Ectodermal cell (in vitro differentiated cells): ENCODE measurements around the gene ZNF575.
"Not testable (repeated sequence)": the region's sequence is repeated elsewhere in the genome, so short reads cannot be mapped to it uniquely, and the experiment has no call there.

Source experiments
- H3K27ac ChIP-seq: 2 replicates; pipeline ENCODE4 v1.7.0; 2013; ENCODE audit warnings: mild to moderate bottlenecking, low read depth, low read length; ENCODE audit not compliant: insufficient read depth, poor library complexity, severe bottlenecking
- H3K27me3 ChIP-seq: 2 replicates; pipeline ENCODE4 v1.7.0; 2013; ENCODE audit warnings: mild to moderate bottlenecking, low read length; ENCODE audit not compliant: insufficient read depth, control insufficient read depth, poor library complexity, severe bottlenecking
- H3K36me3 ChIP-seq: one replicate; pipeline ENCODE4 v1.7.0; 2013; ENCODE audit warnings: low read length; ENCODE audit not compliant: control insufficient read depth, insufficient read depth
- H3K4me1 ChIP-seq: one replicate; pipeline ENCODE4 v1.7.0; 2013; ENCODE audit warnings: low read length; ENCODE audit not compliant: control insufficient read depth, insufficient read depth
- H3K4me3 ChIP-seq: 2 replicates; pipeline ENCODE4 v1.7.0; 2013; ENCODE audit warnings: low read depth, low read length, control low read depth; ENCODE audit not compliant: insufficient read depth
- H3K9me3 ChIP-seq: 2 replicates; pipeline ENCODE4 v1.7.0; 2013; ENCODE audit warnings: mild to moderate bottlenecking, low read length, moderate library complexity; ENCODE audit not compliant: control insufficient read depth
- WGBS, 2 experiments: methylation state at CpG; one replicate each; pipeline ENCODE4 v1.1.7; 2013; ENCODE audit warnings: missing lambda C conversion rate in 2 of 2; 5-methylcytosine and 5-hydroxymethylcytosine counted together

Gene ZNF575

GRCh38 chr19:43507880-43508279 is 25.1 kb upstream of the ZNF575 start:
- H3K4me1 ChIP-seq = no peaks in the 10 kb centered on the region
- WGBS, 2 experiments = 84 to 86% methylated on average over 2 of the region's 2 CpGs
- no peak overlapping the region for H3K27ac ChIP-seq
- no peaks in the 10 kb centered on the region for H3K27me3 ChIP-seq
- H3K36me3 ChIP-seq = no peaks in the 10 kb centered on the region
- no peaks in the 10 kb centered on the region for H3K9me3 ChIP-seq
- no peak overlapping the region for H3K4me3 ChIP-seq

GRCh38 chr19:43510713-43511112 is 22.3 kb upstream of the ZNF575 start:
- H3K9me3 ChIP-seq = no peaks in the 10 kb centered on the region
- 96% methylated on average over 9 of the region's 9 CpGs for WGBS, 2 experiments
- H3K36me3 ChIP-seq = no peaks in the 10 kb centered on the region
- no peaks in the 10 kb centered on the region for H3K27me3 ChIP-seq
- no peaks in the 10 kb centered on the region for H3K4me1 ChIP-seq
- no peak overlapping the region for H3K27ac ChIP-seq
- H3K4me3 ChIP-seq = no peak overlapping the region

GRCh38 chr19:43511324-43511723 is 21.7 kb upstream of the ZNF575 start:
- WGBS, 2 experiments = 95 to 96% methylated on average over 5 of the region's 5 CpGs
- Histone ChIP-seq H3K27me3 (no peaks in the 10 kb centered on the region), H3K27ac (no peak overlapping the region), H3K9me3 (no peaks in the 10 kb centered on the region), H3K36me3 (no peaks in the 10 kb centered on the region), H3K4me1 (no peaks in the 10 kb centered on the region), H3K4me3 (no peak overlapping the region)

- not testable (repeated sequence) for H3K27me3 ChIP-seq, H3K27ac ChIP-seq, H3K9me3 ChIP-seq, H3K4me3 ChIP-seq, H3K4me1 ChIP-seq, H3K36me3 ChIP-seq
Observed at GRCh38 chr19:43512399-43512798, 20.6 kb upstream of the ZNF575 start.

- no peak overlapping the region for H3K4me3 ChIP-seq
- H3K9me3 ChIP-seq = no peaks in the 10 kb centered on the region
- no peaks in the 10 kb centered on the region for H3K36me3 ChIP-seq
- WGBS, 2 experiments = 72 to 75% methylated on average over 4 of the region's 4 CpGs
- no peaks in the 10 kb centered on the region for H3K27me3 ChIP-seq
- no peaks in the 10 kb centered on the region for H3K4me1 ChIP-seq
- H3K27ac ChIP-seq = no peak overlapping the region
Observed at GRCh38 chr19:43518051-43518450, 14.9 kb upstream of the ZNF575 start.

- 57 to 61% methylated on average over 9 of the region's 10 CpGs for WGBS, 2 experiments
- H3K27ac ChIP-seq = no peak overlapping the region
- no peak overlapping the region for H3K4me3 ChIP-seq
- no peaks in the 10 kb centered on the region for H3K27me3 ChIP-seq
- no peaks in the 10 kb centered on the region for H3K36me3 ChIP-seq
- H3K4me1 ChIP-seq = no peaks in the 10 kb centered on the region
- no peaks in the 10 kb centered on the region for H3K9me3 ChIP-seq
Observed at GRCh38 chr19:43519436-43520088, 13.4 kb upstream of the ZNF575 start.

- Histone ChIP-seq H3K4me1 (peaks cover 10% of the 10 kb centered on the region), H3K9me3 (no peaks in the 10 kb centered on the region), H3K27ac (no peak overlapping the region), H3K36me3 (no peaks in the 10 kb centered on the region), H3K4me3 (no peak overlapping the region), H3K27me3 (peaks cover 17% of the 10 kb centered on the region)
- 91 to 96% methylated on average over 5 of the region's 5 CpGs for WGBS, 2 experiments
Observed at GRCh38 chr19:43522929-43523328, 10.1 kb upstream of the ZNF575 start.

GRCh38 chr19:43523696-43524095 is 9.3 kb upstream of the ZNF575 start:
- H3K4me3 ChIP-seq, H3K9me3 ChIP-seq, H3K36me3 ChIP-seq, H3K27ac ChIP-seq: not testable (repeated sequence)
- Histone ChIP-seq H3K27me3 (peaks cover 17% of the 10 kb centered on the region), H3K4me1 (peaks cover 10% of the 10 kb centered on the region)
- WGBS, 2 experiments = 94% methylated on average over 8 of the region's 8 CpGs

- Histone ChIP-seq H3K4me3 (peak overlapping the region; percentile 57), H3K27ac (no peak overlapping the region), H3K4me1 (peaks cover 10% of the 10 kb centered on the region), H3K9me3 (no peaks in the 10 kb centered on the region), H3K27me3 (peaks cover 17% of the 10 kb centered on the region), H3K36me3 (no peaks in the 10 kb centered on the region)
- 12 to 19% methylated on average over 11 to 12 of the region's 12 CpGs for WGBS, 2 experiments
Observed at GRCh38 chr19:43524922-43525835, 7.8 kb upstream of the ZNF575 start.

- no peak overlapping the region for H3K27ac ChIP-seq
- WGBS, 2 experiments = 3% methylated on average over 26 of the region's 26 CpGs
- peak overlapping the region; percentile 57 for H3K4me3 ChIP-seq
- peaks cover 10% of the 10 kb centered on the region for H3K4me1 ChIP-seq
- H3K36me3 ChIP-seq = no peaks in the 10 kb centered on the region
- H3K9me3 ChIP-seq = no peaks in the 10 kb centered on the region
- H3K27me3 ChIP-seq = peaks cover 17% of the 10 kb centered on the region
Observed at GRCh38 chr19:43525836-43526771, 6.9 kb upstream of the ZNF575 start.
